ENCODE data around the gene SLMAP. TPM values are rescaled to one million over a fixed set of nuclear protein-coding genes. Genes with fewer than 3 reads are reported as not detected.
"Not testable (repeated sequence)": the region's sequence is repeated elsewhere in the genome, so short reads cannot be mapped to it uniquely, and the experiment has no call there.

The SLMAP gene
- total and polyA plus RNA-seq, 11 donors: 96.4 to 534 (median 269) TPM

- peak overlapping the region in 6 of 12 donors; percentile 16 to 37 (median 24) for H3K27ac ChIP-seq
- no peaks in the 10 kb centered on the region for H3K9me3 ChIP-seq
- no peak overlapping the region for H3K4me3 ChIP-seq
- DNase-seq (no peak), ATAC-seq (no peak)
- H3K4me1 ChIP-seq: peaks cover 0 to 16% (median 0%) of the 10 kb centered on the region in 12 donors
- no peaks in the 10 kb centered on the region for H3K27me3 ChIP-seq
- peaks cover 0 to 14% (median under 1%) of the 10 kb centered on the region in 9 donors for H3K36me3 ChIP-seq
- TF ChIP-seq POLR2A (IDR thresholded peaks at IDR 0.05): no peak
- TF ChIP-seq CTCF (IDR thresholded peaks at IDR 0.05): no peak
- 80 to 94% (median 81%) methylated on average over 2 of the region's 2 CpGs for WGBS, 4 donors
- intact Hi-C loops (cut with DNase I): no loop called here
Observed at GRCh38 chr3:57877116-57877515, 121.0 kb downstream of the SLMAP start.

- H3K27ac ChIP-seq; DNase-seq; H3K4me3 ChIP-seq; intact Hi-C loops (cut with DNase I); H3K4me1 ChIP-seq; H3K27me3 ChIP-seq; ATAC-seq; H3K9me3 ChIP-seq: not testable (repeated sequence)
- H3K36me3 ChIP-seq: peaks cover 0 to 35% (median 16%) of the 10 kb centered on the region in 9 donors
- WGBS, 4 donors: 97 to 98% (median 97%) methylated on average over 5 of the region's 5 CpGs
Observed at GRCh38 chr3:57884436-57884835, 128.3 kb downstream of the SLMAP start.

- Histone ChIP-seq H3K4me3 (peak overlapping the region; percentile 8 to 66 (median 48)), H3K36me3 (peaks cover 0 to 32% (median 11%) of the 10 kb centered on the region in 9 donors), H3K27ac (peak overlapping the region; percentile 18 to 91 (median 86)), H3K27me3 (no peaks in the 10 kb centered on the region), H3K9me3 (no peaks in the 10 kb centered on the region), H3K4me1 (peaks cover 0 to 6% (median 0%) of the 10 kb centered on the region in 12 donors)
- peak; percentile 53 to 83 (median 66) for ATAC-seq
- TF ChIP-seq CTCF (IDR thresholded peaks at IDR 0.05) (no peak), POLR2A (IDR thresholded peaks at IDR 0.05) (peak in 1 of 2 donors; percentile 33)
- WGBS, 4 donors: 42 to 58% (median 51%) methylated on average over 6 of the region's 6 CpGs
- intact Hi-C loops (cut with DNase I): loop anchor here in 1 of 10 donors (10.0 kb wide), 1 partner anchor 275 kb away; no protein-coding TSS in a partner anchor
- DNase-seq: peak in 1 of 5 donors; percentile 20
Observed at GRCh38 chr3:57889807-57890206, 133.7 kb downstream of the SLMAP start.

- peak; percentile 68 to 73 (median 70) for ATAC-seq
- Histone ChIP-seq H3K27me3 (no peaks in the 10 kb centered on the region), H3K4me1 (peaks cover 0 to 15% (median 0%) of the 10 kb centered on the region in 12 donors), H3K4me3 (peak overlapping the region; percentile 12 to 66 (median 48)), H3K36me3 (peaks cover 0 to 33% (median 9%) of the 10 kb centered on the region in 9 donors), H3K9me3 (no peaks in the 10 kb centered on the region), H3K27ac (peak overlapping the region; percentile 66 to 91 (median 86))
- 42 to 70% (median 49%) methylated on average over 2 of the region's 2 CpGs for WGBS, 4 donors
- intact Hi-C loops (cut with DNase I): loop anchor here in 1 of 10 donors (10.0 kb wide), 1 partner anchor 274 kb away; no protein-coding TSS in a partner anchor
- TF ChIP-seq CTCF (IDR thresholded peaks at IDR 0.05) (no peak), POLR2A (IDR thresholded peaks at IDR 0.05) (no peak)
- no peak for DNase-seq
Observed at GRCh38 chr3:57890874-57891273, 134.8 kb downstream of the SLMAP start.
